ENCODE results near the gene ZMYND15.

The ZMYND15 gene

GRCh38 chr17:4788159-4788806, 48.6 kb downstream of the ZMYND15 start:
- DNase-seq = no peak

GRCh38 chr17:4788807-4789700, 49.4 kb downstream of the ZMYND15 start, which contains the start of gene GLTPD2:
Gene GLTPD2, plus strand, starts transcription at chr17:4788964. Its CDS starts 48 bp downstream, at chr17:4789012.
- DNase-seq = no peak

- no peak for DNase-seq
Measured at GRCh38 chr17:4789701-4789950, 50.0 kb downstream of the ZMYND15 start.

GRCh38 chr17:4789951-4790704, 50.5 kb downstream of the ZMYND15 start:
- DNase-seq = peak; percentile 3

- no peak for DNase-seq
Measured at GRCh38 chr17:4790705-4791088, 51.1 kb downstream of the ZMYND15 start.

GRCh38 chr17:4795168-4795567, 55.5 kb downstream of the ZMYND15 start:
- DNase-seq = no peak

Data from GF-D8 (cell line).